ENCODE results near the gene TSHZ2.

DNA sequence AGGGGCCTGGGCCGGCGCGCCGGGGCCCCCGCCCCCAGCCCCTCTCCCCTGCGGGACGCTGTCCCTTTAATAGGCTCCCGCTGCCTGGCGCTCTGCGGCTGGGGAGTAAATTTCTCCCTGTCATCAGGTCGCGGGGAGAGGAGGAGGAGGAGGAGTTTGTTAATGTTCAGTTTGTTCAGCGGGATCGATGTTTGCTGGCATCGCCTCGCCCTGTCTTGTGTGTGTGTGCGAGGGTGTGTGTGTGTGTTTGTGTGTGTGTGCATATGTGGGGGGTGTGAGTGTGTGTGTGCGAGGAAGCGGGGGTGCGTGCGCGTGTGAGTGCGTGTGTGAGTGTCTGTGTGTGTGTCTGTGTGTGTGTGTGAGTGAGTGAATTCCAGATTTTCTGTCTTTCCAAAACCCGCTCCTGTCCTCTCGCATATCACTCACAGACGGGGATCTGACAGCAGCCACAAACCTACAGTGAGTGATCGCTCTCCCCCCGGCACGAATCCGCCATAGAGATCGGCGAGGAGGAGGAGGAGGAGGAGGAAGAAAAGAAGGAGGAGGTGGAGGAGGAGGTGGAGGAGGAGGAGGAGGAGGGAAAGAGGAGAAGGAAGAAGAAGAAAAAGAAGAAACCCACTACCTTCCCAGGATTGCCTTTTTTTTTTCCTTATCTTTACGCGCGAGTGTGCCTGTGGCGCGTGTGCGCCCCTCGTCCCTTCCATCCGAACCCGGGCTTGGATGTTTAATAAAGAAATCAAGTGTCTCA is at the start of gene TSHZ2:
- TF ChIP-seq CTCF (IDR thresholded peaks at IDR 0.05) (no peak), POLR2A (IDR thresholded peaks at IDR 0.05) (no peak), POLR2AphosphoS5 (IDR thresholded peaks at IDR 0.05) (peak in 2 of 3 donors; percentile 21 to 48)

Measured in breast epithelium (tissue), 3 donors.